DND-41 (cell line): Measurements from ENCODE around the gene MYDGF.

Experiments used
- ATAC-seq: fragments of 200-7000 bp; cut with Tn5 transposase; 3 replicates; pipeline ENCODE4 v1.9.1; 2021; ENCODE audit warnings: low read depth; ENCODE audit not compliant: insufficient read depth
- DNase-seq: peaks from one replicate; pipeline ENCODE4 v3.0.0-alpha.2; 2020
- H2AFZ ChIP-seq: 2 replicates; pipeline ENCODE4 v1.6.0; 2012; ENCODE audit warnings: low read depth, low read length
- H3K27ac ChIP-seq: 2 replicates; pipeline ENCODE4 v1.5.1; 2012; ENCODE audit warnings: low read length, inconsistent platforms
- H3K27me3 ChIP-seq: fragments of 200-600 bp; sonication (generic); 2 replicates; pipeline ENCODE4 v1.6.0; 2012; ENCODE audit warnings: low read length, mild to moderate bottlenecking, inconsistent platforms; ENCODE audit not compliant: insufficient read depth, poor library complexity
- H3K36me3 ChIP-seq: 2 replicates; pipeline ENCODE4 v1.5.1; 2012; ENCODE audit warnings: low read length, inconsistent platforms; ENCODE audit not compliant: insufficient read depth
- H3K4me1 ChIP-seq: 2 replicates; pipeline ENCODE4 v1.5.1; 2012; ENCODE audit warnings: mild to moderate bottlenecking, low read length; ENCODE audit not compliant: insufficient read depth
- H3K4me2 ChIP-seq: 2 replicates; pipeline ENCODE4 v1.6.0; 2012; ENCODE audit warnings: mild to moderate bottlenecking, moderate library complexity, low read length, inconsistent platforms; ENCODE audit not compliant: insufficient read depth
- H3K4me3 ChIP-seq, 2 experiments: fragments of 200-600 bp in 1 of 2; shearing (Covaris generic) in 1 of 2; 2 replicates each; pipeline ENCODE4 v1.5.1; 2012 to 2016; ENCODE audit warnings: inconsistent platforms in 2 of 2, low read length in 2 of 2, mild to moderate bottlenecking in 2 of 2, low read depth in 1 of 2, moderate library complexity in 1 of 2
- H3K79me2 ChIP-seq: 2 replicates; pipeline ENCODE4 v1.6.0; 2012; ENCODE audit warnings: low read length, inconsistent platforms; ENCODE audit not compliant: insufficient read depth
- H3K9ac ChIP-seq: 2 replicates; pipeline ENCODE4 v1.6.0; 2012; ENCODE audit warnings: low read depth, mild to moderate bottlenecking, inconsistent platforms, low read length, moderate library complexity
- H3K9me3 ChIP-seq: 2 replicates; pipeline ENCODE4 v1.5.1; 2012; ENCODE audit warnings: low read length, moderate library complexity, mild to moderate bottlenecking, inconsistent platforms; ENCODE audit not compliant: insufficient read depth, severe bottlenecking
- H4K20me1 ChIP-seq: 2 replicates; pipeline ENCODE4 v1.6.0; 2012; ENCODE audit warnings: low read length; ENCODE audit not compliant: insufficient read depth
- EZH2 ChIP-seq: IDR thresholded peaks from 3 replicates; pipeline ENCODE4 v1.6.1; 2012; ENCODE audit warnings: borderline replicate concordance, low read depth, mild to moderate bottlenecking, moderate library complexity, low read length, inconsistent platforms; ENCODE audit not compliant: severe bottlenecking
- TF ChIP-seq, protein P1 (sequence below): IDR thresholded peaks from 2 replicates; pipeline ENCODE4 v1.5.1; 2012; ENCODE audit warnings: borderline replicate concordance, low read length, moderate library complexity, mild to moderate bottlenecking; ENCODE audit not compliant: poor library complexity, severe bottlenecking; ENCODE audit errors: extremely low read depth

Gene MYDGF

GRCh38 chr19:4692251-4693077, 22.3 kb upstream of the MYDGF start:
- no peak overlapping the region for H2AFZ ChIP-seq
- TF ChIP-seq EZH2: no peak
- TF ChIP-seq, protein P1, sequence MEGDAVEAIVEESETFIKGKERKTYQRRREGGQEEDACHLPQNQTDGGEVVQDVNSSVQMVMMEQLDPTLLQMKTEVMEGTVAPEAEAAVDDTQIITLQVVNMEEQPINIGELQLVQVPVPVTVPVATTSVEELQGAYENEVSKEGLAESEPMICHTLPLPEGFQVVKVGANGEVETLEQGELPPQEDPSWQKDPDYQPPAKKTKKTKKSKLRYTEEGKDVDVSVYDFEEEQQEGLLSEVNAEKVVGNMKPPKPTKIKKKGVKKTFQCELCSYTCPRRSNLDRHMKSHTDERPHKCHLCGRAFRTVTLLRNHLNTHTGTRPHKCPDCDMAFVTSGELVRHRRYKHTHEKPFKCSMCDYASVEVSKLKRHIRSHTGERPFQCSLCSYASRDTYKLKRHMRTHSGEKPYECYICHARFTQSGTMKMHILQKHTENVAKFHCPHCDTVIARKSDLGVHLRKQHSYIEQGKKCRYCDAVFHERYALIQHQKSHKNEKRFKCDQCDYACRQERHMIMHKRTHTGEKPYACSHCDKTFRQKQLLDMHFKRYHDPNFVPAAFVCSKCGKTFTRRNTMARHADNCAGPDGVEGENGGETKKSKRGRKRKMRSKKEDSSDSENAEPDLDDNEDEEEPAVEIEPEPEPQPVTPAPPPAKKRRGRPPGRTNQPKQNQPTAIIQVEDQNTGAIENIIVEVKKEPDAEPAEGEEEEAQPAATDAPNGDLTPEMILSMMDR: no peak
- H3K36me3 ChIP-seq: peaks cover 83% of the 10 kb centered on the region
- H3K4me2 ChIP-seq: no peak overlapping the region
- no peak for ATAC-seq
- no peaks in the 10 kb centered on the region for H3K4me1 ChIP-seq
- no peaks in the 10 kb centered on the region for H3K27me3 ChIP-seq
- H3K9ac ChIP-seq: no peak overlapping the region
- H3K4me3 ChIP-seq: no peak overlapping the region
- H4K20me1 ChIP-seq: peaks cover 8% of the 10 kb centered on the region
- H3K79me2 ChIP-seq: no peaks in the 10 kb centered on the region
- H3K9me3 ChIP-seq: no peaks in the 10 kb centered on the region
- H3K27ac ChIP-seq: no peak overlapping the region
- DNase-seq: no peak

GRCh38 chr19:4691373-4691772, 21.2 kb upstream of the MYDGF start:
- Histone ChIP-seq H3K4me1 (no peaks in the 10 kb centered on the region), H3K9me3 (no peaks in the 10 kb centered on the region), H4K20me1 (peaks cover 8% of the 10 kb centered on the region), H3K9ac (no peak overlapping the region), H3K4me3 (no peak overlapping the region), H3K27ac (no peak overlapping the region), H2AFZ (no peak overlapping the region), H3K79me2 (no peaks in the 10 kb centered on the region), H3K27me3 (no peaks in the 10 kb centered on the region), H3K4me2 (no peak overlapping the region), H3K36me3 (peaks cover 85% of the 10 kb centered on the region)
- TF ChIP-seq, protein P1: no peak
- TF ChIP-seq EZH2: no peak
- DNase-seq: no peak
- no peak for ATAC-seq

- peaks cover 89% of the 10 kb centered on the region for H3K36me3 ChIP-seq
- no peaks in the 10 kb centered on the region for H3K27me3 ChIP-seq
- ATAC-seq: no peak
- H3K79me2 ChIP-seq: no peaks in the 10 kb centered on the region
- no peak overlapping the region for H3K27ac ChIP-seq
- peaks cover 8% of the 10 kb centered on the region for H4K20me1 ChIP-seq
- H3K9ac ChIP-seq: no peak overlapping the region
- DNase-seq: no peak
- no peak overlapping the region for H2AFZ ChIP-seq
- H3K4me3 ChIP-seq: no peak overlapping the region
- no peaks in the 10 kb centered on the region for H3K9me3 ChIP-seq
- H3K4me1 ChIP-seq: no peaks in the 10 kb centered on the region
- TF ChIP-seq EZH2: no peak
- TF ChIP-seq, protein P1: no peak
- no peak overlapping the region for H3K4me2 ChIP-seq
Observed at GRCh38 chr19:4690361-4690760, 20.2 kb upstream of the MYDGF start.
